MCF 10A (cell line): Measurements from ENCODE around the gene EDN3. TPM values are rescaled to one million over a fixed set of nuclear protein-coding genes. Genes with fewer than 3 reads are reported as not detected.
"Not testable (repeated sequence)": the region's sequence is repeated elsewhere in the genome, so short reads cannot be mapped to it uniquely, and the experiment has no call there.

Experiments
- BruUV-seq: library from RNA; stranded (reverse); fragments of 400-500 nt; replicated peaks from 2 replicates; lab custom pipeline; 2021; lab: Mats Ljungman, UMichigan
- CTCF ChIA-PET: fragments of 300-600 bp; sonication (Branson Sonifier 250); formaldehyde crosslinking; extraction: SDS; loops from one replicate; lab custom pipeline; 2021; ENCODE audit warnings: antibody characterized with exemption, inconsistent platforms; lab: Yijun Ruan, JAX
- POLR2A ChIA-PET: fragments of 300-600, 350-650 bp; sonication (Branson Sonifier 250); formaldehyde crosslinking; extraction: SDS; loops from one replicate; lab custom pipeline; 2020; ENCODE audit warnings: antibody characterized with exemption, inconsistent platforms; lab: Yijun Ruan, JAX
- DNase-seq: peaks from one replicate; pipeline ENCODE4 v3.0.0-alpha.2; 2018; ENCODE audit not compliant: unreplicated experiment
- H3K27ac Mint-ChIP-seq: one replicate; pipeline ENCODE4 v1.8.0; 2022; ENCODE audit warnings: mild to moderate bottlenecking, low read depth, mixed read lengths; ENCODE audit not compliant: unreplicated experiment
- H3K27me3 Mint-ChIP-seq: one replicate; pipeline ENCODE4 v1.8.0; 2022; ENCODE audit warnings: mixed read lengths; ENCODE audit not compliant: insufficient read depth, unreplicated experiment
- H3K36me3 Mint-ChIP-seq: one replicate; pipeline ENCODE4 v1.8.0; 2022; ENCODE audit warnings: mild to moderate bottlenecking, moderate library complexity, mixed read lengths; ENCODE audit not compliant: insufficient read depth, unreplicated experiment
- H3K4me1 Mint-ChIP-seq: one replicate; pipeline ENCODE4 v1.8.0; 2022; ENCODE audit warnings: mixed read lengths; ENCODE audit not compliant: insufficient read depth, unreplicated experiment
- H3K4me3 Mint-ChIP-seq: one replicate; pipeline ENCODE4 v1.8.0; 2022; ENCODE audit warnings: mild to moderate bottlenecking, moderate library complexity, mixed read lengths; ENCODE audit not compliant: unreplicated experiment
- H3K9me3 Mint-ChIP-seq: one replicate; pipeline ENCODE4 v1.8.0; 2022; ENCODE audit warnings: mixed read lengths; ENCODE audit not compliant: unreplicated experiment
- CTCF ChIP-seq: fragments of 200-600 bp; IDR thresholded peaks from one replicate; pipeline ENCODE4 v1.8.0; 2022; ENCODE audit warnings: antibody characterized with exemption, mild to moderate bottlenecking; ENCODE audit not compliant: unreplicated experiment
- intact Hi-C: fragments of 100-400 bp; cut with micrococcal nuclease; formaldehyde crosslinking; loops from 2 replicates; pipeline ENCODE4 v1.14.1; 2022
- total RNA-seq: library from RNA; stranded (reverse); gene quantifications from 2 replicates; pipeline ENCODE4 v1.2.3, GENCODE V29; 2022

Gene EDN3
- total RNA-seq, 1 experiment from 2014 or later = not detected

- ChIA-PET CTCF (interaction anchor here (0.7 to 1.3 kb wide), 3 partner anchors 9 to 237 kb away, joined by 3 read pairs; no protein-coding TSS in a partner anchor), POLR2A (interaction anchor here (0.6 kb wide), 1 partner anchor 51 kb away, joined by 4 read pairs; no protein-coding TSS in a partner anchor)
- DNase-seq = no peak
- H3K4me3 Mint-ChIP-seq = no peak overlapping the region
- peaks cover 58% of the 10 kb centered on the region for H3K27me3 Mint-ChIP-seq
- H3K9me3 Mint-ChIP-seq = no peaks in the 10 kb centered on the region
- H3K27ac Mint-ChIP-seq = no peak overlapping the region
- intact Hi-C loops = no loop called here
- H3K4me1 Mint-ChIP-seq = no peaks in the 10 kb centered on the region
- TF ChIP-seq CTCF = no peak
- no TSS peak for BruUV-seq
- H3K36me3 Mint-ChIP-seq = no peaks in the 10 kb centered on the region
Observed at GRCh38 chr20:59334651-59335300, 34.4 kb downstream of the EDN3 start.

GRCh38 chr20:59335377-59335776 is 35.0 kb downstream of the EDN3 start:
- Mint-ChIP-seq H3K4me1 (no peaks in the 10 kb centered on the region), H3K36me3 (no peaks in the 10 kb centered on the region), H3K27me3 (peaks cover 52% of the 10 kb centered on the region), H3K9me3 (no peaks in the 10 kb centered on the region), H3K27ac (no peak overlapping the region), H3K4me3 (no peak overlapping the region)
- ChIA-PET CTCF (interaction anchor here (0.7 to 1.3 kb wide), 3 partner anchors 10 to 237 kb away, joined by 3 read pairs; no protein-coding TSS in a partner anchor), POLR2A (interaction anchor here (0.6 kb wide), 1 partner anchor 52 kb away, joined by 4 read pairs; no protein-coding TSS in a partner anchor)
- TF ChIP-seq CTCF = no peak
- no peak for DNase-seq
- intact Hi-C loops = no loop called here
- BruUV-seq = no TSS peak

- peaks cover 41% of the 10 kb centered on the region for H3K27me3 Mint-ChIP-seq
- CTCF ChIA-PET = interaction anchor here (0.6 kb wide), 1 partner anchor 38 kb away, joined by 3 read pairs; no protein-coding TSS in a partner anchor
- no TSS peak for BruUV-seq
Observed at GRCh38 chr20:59336540-59336939, 36.1 kb downstream of the EDN3 start.

GRCh38 chr20:59338444-59338843 is 38.0 kb downstream of the EDN3 start:
- H3K27me3 Mint-ChIP-seq = peaks cover 34% of the 10 kb centered on the region
- H3K4me3 Mint-ChIP-seq, BruUV-seq, H3K9me3 Mint-ChIP-seq, POLR2A ChIA-PET, DNase-seq, H3K36me3 Mint-ChIP-seq, CTCF ChIA-PET, intact Hi-C loops, H3K4me1 Mint-ChIP-seq, H3K27ac Mint-ChIP-seq: not testable (repeated sequence)

More at GRCh38 chr20:59336540-59336939, 36.1 kb downstream of the EDN3 start:
- Mint-ChIP-seq H3K27ac (no peak overlapping the region), H3K9me3 (no peaks in the 10 kb centered on the region), H3K4me1 (no peaks in the 10 kb centered on the region), H3K36me3 (no peaks in the 10 kb centered on the region), H3K4me3 (no peak overlapping the region)
- TF ChIP-seq CTCF = no peak
- POLR2A ChIA-PET = no interaction called here
- intact Hi-C loops = no loop called here
- no peak for DNase-seq
